ENCODE data around the gene SMARCA1. TPM values are rescaled to one million over a fixed set of nuclear protein-coding genes. Genes with fewer than 3 reads are reported as not detected.

The SMARCA1 gene, protein sequence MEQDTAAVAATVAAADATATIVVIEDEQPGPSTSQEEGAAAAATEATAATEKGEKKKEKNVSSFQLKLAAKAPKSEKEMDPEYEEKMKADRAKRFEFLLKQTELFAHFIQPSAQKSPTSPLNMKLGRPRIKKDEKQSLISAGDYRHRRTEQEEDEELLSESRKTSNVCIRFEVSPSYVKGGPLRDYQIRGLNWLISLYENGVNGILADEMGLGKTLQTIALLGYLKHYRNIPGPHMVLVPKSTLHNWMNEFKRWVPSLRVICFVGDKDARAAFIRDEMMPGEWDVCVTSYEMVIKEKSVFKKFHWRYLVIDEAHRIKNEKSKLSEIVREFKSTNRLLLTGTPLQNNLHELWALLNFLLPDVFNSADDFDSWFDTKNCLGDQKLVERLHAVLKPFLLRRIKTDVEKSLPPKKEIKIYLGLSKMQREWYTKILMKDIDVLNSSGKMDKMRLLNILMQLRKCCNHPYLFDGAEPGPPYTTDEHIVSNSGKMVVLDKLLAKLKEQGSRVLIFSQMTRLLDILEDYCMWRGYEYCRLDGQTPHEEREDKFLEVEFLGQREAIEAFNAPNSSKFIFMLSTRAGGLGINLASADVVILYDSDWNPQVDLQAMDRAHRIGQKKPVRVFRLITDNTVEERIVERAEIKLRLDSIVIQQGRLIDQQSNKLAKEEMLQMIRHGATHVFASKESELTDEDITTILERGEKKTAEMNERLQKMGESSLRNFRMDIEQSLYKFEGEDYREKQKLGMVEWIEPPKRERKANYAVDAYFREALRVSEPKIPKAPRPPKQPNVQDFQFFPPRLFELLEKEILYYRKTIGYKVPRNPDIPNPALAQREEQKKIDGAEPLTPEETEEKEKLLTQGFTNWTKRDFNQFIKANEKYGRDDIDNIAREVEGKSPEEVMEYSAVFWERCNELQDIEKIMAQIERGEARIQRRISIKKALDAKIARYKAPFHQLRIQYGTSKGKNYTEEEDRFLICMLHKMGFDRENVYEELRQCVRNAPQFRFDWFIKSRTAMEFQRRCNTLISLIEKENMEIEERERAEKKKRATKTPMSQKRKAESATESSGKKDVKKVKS
- total RNA-seq (2021; fragmentation: NEBNext Ultra II Directional; extraction: Animal tissue kit (Norgen Biotek cat#: 25700)): 10 to 100 TPM; 61.4 to 71.7 (median 66.2) TPM
- long read RNA-seq, full-length matches to known transcripts: 16 of 116 reads
- long read RNA-seq, partial matches to known transcripts: 82 of 116 reads
- long read RNA-seq, other reads (novel, unspliced or antisense): 18 of 116 reads

DNA sequence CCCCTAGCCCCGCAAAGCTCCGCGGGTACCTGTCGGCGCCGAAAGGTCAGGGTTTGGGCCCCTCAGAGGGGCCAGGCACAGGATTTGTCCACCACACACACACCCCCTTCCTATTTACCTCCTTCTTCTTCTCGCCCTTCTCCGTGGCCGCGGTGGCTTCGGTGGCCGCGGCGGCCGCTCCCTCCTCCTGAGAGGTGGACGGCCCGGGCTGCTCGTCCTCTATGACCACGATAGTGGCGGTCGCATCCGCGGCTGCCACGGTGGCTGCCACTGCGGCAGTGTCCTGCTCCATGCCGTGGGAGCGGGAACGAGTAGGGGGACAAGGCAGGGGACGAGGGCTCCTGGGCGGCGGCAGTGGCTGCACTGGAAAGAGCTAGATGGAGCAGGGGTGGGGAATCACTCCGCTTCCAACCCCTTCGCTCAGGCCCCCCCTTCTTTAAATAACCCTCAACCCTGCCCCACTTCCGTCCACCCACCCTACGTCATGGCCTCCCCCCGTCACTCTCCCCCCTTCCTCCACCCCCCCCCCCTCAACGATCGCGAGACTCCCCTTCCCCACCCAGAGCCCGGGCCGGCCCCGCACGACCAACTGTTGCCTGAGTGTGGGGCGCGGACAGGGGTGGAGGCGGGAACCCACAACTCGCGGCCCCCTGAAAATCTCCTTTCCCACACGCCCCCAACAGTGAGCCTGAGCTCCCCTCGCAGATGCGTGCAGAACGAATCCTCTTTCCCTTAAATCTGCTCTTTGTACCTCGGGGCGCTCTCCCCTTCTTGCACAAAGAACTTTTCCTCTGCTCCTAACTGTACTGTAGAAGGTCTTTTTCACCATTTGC lies at the start of gene SMARCA1:
SMARCA1 (minus strand) TSS at position 412 of the 833 bp plus-strand sequence; CDS start at position 292, 120 bp downstream.
- DNase-seq: peak; percentile 26
- Mint-ChIP-seq H3K4me3 (peak within 1 kb of the TSS; percentile 89), H3K36me3 (ENCODE audit: low read depth) (no peaks in the 10 kb centered on the region), H3K27ac (peak within 1 kb of the TSS; percentile 87), H3K9me3 (no peaks in the 10 kb centered on the region), H3K4me1 (ENCODE audit: low read depth) (peaks cover 16% of the 10 kb centered on the region), H3K27me3 (ENCODE audit: insufficient read depth) (no peaks in the 10 kb centered on the region)
- TF ChIP-seq, protein P1, sequence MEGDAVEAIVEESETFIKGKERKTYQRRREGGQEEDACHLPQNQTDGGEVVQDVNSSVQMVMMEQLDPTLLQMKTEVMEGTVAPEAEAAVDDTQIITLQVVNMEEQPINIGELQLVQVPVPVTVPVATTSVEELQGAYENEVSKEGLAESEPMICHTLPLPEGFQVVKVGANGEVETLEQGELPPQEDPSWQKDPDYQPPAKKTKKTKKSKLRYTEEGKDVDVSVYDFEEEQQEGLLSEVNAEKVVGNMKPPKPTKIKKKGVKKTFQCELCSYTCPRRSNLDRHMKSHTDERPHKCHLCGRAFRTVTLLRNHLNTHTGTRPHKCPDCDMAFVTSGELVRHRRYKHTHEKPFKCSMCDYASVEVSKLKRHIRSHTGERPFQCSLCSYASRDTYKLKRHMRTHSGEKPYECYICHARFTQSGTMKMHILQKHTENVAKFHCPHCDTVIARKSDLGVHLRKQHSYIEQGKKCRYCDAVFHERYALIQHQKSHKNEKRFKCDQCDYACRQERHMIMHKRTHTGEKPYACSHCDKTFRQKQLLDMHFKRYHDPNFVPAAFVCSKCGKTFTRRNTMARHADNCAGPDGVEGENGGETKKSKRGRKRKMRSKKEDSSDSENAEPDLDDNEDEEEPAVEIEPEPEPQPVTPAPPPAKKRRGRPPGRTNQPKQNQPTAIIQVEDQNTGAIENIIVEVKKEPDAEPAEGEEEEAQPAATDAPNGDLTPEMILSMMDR (IDR thresholded peaks at IDR 0.05): no peak

DNA sequence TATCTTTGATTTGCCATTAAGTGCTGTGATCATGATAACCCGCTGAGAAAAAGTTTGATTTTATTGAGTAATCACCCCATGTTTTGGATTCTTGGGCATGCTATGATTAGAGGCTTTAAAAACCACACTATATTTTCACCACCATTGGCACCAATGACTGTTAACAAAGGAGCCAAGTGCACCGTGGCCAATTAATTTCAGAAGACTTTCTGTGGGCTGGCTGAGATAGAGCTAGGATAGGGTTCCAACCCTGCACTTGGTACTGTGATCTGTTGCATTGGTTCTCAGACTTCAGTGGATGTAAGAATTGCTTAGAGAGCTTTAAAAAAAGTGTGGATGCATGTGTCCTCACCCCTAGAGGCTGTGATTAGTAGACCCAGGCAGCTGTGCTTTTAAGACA lies 49.1 kb upstream of the SMARCA1 start:
- TF ChIP-seq, protein P1 (IDR thresholded peaks at IDR 0.05): no peak
- DNase-seq: no peak
- H3K4me1 Mint-ChIP-seq (ENCODE audit: low read depth): peaks cover 12% of the 10 kb centered on the region
- no peak overlapping the region for H3K27ac Mint-ChIP-seq
- H3K9me3 Mint-ChIP-seq: no peaks in the 10 kb centered on the region
- peaks cover 9% of the 10 kb centered on the region; the same call in 1 of the 2 replicates for H3K36me3 Mint-ChIP-seq (ENCODE audit: low read depth)
- no peak overlapping the region for H3K4me3 Mint-ChIP-seq
- no peaks in the 10 kb centered on the region; the same call in 1 of the 2 replicates for H3K27me3 Mint-ChIP-seq (ENCODE audit: insufficient read depth)

DNA sequence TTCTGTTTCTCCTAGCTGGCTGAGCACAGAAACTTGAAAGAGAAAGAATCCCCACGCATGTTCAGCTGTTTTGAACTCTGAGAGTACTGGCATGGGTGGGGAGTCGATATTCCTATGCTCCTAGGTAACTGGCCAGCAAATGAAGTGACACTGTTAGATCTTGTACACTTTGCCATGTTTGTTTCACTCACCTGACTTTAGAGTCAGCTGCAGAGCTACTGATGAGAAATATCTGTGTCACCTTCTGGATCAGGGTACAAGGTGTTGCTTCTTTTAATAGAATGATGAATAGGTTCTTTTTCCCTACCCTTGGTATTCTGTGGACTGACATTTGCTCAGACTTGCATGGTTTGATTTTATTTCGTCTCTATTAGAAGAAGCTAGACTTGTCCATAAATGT lies 45.1 kb upstream of the SMARCA1 start:
- TF ChIP-seq, protein P1 (IDR thresholded peaks at IDR 0.05): no peak
- no peaks in the 10 kb centered on the region; the same call in none of the 2 replicates for H3K27me3 Mint-ChIP-seq (ENCODE audit: insufficient read depth)
- H3K27ac Mint-ChIP-seq: no peak overlapping the region
- H3K4me1 Mint-ChIP-seq (ENCODE audit: low read depth): peaks cover 10% of the 10 kb centered on the region
- H3K4me3 Mint-ChIP-seq: no peak overlapping the region
- DNase-seq: no peak
- H3K9me3 Mint-ChIP-seq: no peaks in the 10 kb centered on the region
- H3K36me3 Mint-ChIP-seq (ENCODE audit: low read depth): peaks cover 15% of the 10 kb centered on the region

DNA sequence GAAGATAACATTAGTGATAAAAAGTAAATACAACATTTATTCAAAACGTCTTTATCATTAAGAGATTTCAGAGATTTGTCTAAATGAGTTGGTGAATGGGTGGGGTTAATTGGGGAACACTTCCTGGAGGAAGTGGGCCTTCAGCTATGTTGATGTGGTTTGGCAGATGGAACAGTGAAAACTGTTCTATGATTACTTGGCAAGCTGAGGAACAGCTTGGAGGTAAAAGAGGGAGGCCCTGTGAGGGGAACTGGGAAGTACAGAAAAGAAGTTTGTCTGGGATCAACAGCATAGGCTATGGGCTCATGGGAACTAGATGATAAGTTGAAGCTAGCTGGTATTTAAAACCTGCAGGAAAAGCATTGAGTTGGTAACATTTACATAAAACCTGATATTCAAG lies 42.8 kb upstream of the SMARCA1 start:
- H3K27ac Mint-ChIP-seq: peak overlapping the region; percentile 50; the same call in 1 of the 2 replicates
- peaks cover 10% of the 10 kb centered on the region for H3K4me1 Mint-ChIP-seq (ENCODE audit: low read depth)
- H3K4me3 Mint-ChIP-seq: no peak overlapping the region
- H3K27me3 Mint-ChIP-seq (ENCODE audit: insufficient read depth): no peaks in the 10 kb centered on the region; the same call in 1 of the 2 replicates
- H3K9me3 Mint-ChIP-seq: no peaks in the 10 kb centered on the region
- TF ChIP-seq, protein P1 (IDR thresholded peaks at IDR 0.05): no peak
- DNase-seq: no peak
- peaks cover 27% of the 10 kb centered on the region for H3K36me3 Mint-ChIP-seq (ENCODE audit: low read depth)

Data from HFFc6 (cell line).